HG02852 (cell line): ENCODE results near the gene MORN1.

Experiments used
- ATAC-seq: cut with Tn5 transposase; IDR thresholded peaks from one replicate; pipeline ENCODE4 v1.9.1; 2021; ENCODE audit warnings: mild to moderate bottlenecking, moderate library complexity; ENCODE audit not compliant: unreplicated experiment

Gene MORN1

GRCh38 chr1:2388004-2388913, 3.1 kb downstream of the MORN1 start:
- no peak for ATAC-seq

- no peak for ATAC-seq
These were observed 4.4 kb downstream of the MORN1 start for GRCh38 chr1:2386636-2387611.

GRCh38 chr1:2385606-2386280, 5.6 kb downstream of the MORN1 start:
- no peak for ATAC-seq

- ATAC-seq = no peak
These were observed 6.3 kb downstream of the MORN1 start for GRCh38 chr1:2384941-2385481.

GRCh38 chr1:2384130-2384860, 7.1 kb downstream of the MORN1 start:
- no peak for ATAC-seq

- no peak for ATAC-seq
These were observed 7.8 kb downstream of the MORN1 start for GRCh38 chr1:2383576-2383975.

- no peak for ATAC-seq
These were observed 8.6 kb downstream of the MORN1 start for GRCh38 chr1:2382621-2383361.

GRCh38 chr1:2381741-2382620, 9.4 kb downstream of the MORN1 start:
- ATAC-seq = no peak

- no peak for ATAC-seq
These were observed 10.3 kb downstream of the MORN1 start for GRCh38 chr1:2380816-2381591.

- ATAC-seq = no peak
These were observed 11.5 kb downstream of the MORN1 start for GRCh38 chr1:2379733-2380404.

- ATAC-seq = no peak
These were observed 12.2 kb downstream of the MORN1 start for GRCh38 chr1:2378956-2379732.

GRCh38 chr1:2378441-2378851, 12.9 kb downstream of the MORN1 start:
- ATAC-seq = no peak

GRCh38 chr1:2377751-2378440, 13.5 kb downstream of the MORN1 start:
- no peak for ATAC-seq

- ATAC-seq = no peak
These were observed 14.3 kb downstream of the MORN1 start for GRCh38 chr1:2376931-2377672.

GRCh38 chr1:2376261-2376741, 15.1 kb downstream of the MORN1 start:
- ATAC-seq = no peak
